DOHH2 (cell line): ENCODE data around the gene TBPL1.

Source experiments
- H3F3A ChIP-seq: fragments of 200-600 bp; sonication (generic), shearing (Covaris generic); 2 replicates; pipeline ENCODE4 v1.6.0; 2016; ENCODE audit warnings: antibody characterized with exemption, mild to moderate bottlenecking; ENCODE audit not compliant: control insufficient read depth, insufficient read depth
- H3K27ac ChIP-seq: fragments of 200-600 bp; sonication (generic); 2 replicates; pipeline ENCODE4 v1.5.1; 2014; ENCODE audit warnings: low read depth, mild to moderate bottlenecking, low read length, moderate library complexity
- H3K27me3 ChIP-seq: fragments of 200-600 bp; sonication (generic); 2 replicates; pipeline ENCODE4 v1.6.1; 2014; ENCODE audit warnings: mild to moderate bottlenecking, low read length, mixed read lengths; ENCODE audit not compliant: control insufficient read depth
- H3K36me3 ChIP-seq: fragments of 200-600 bp; sonication (generic); 2 replicates; pipeline ENCODE4 v1.6.1; 2014; ENCODE audit warnings: mild to moderate bottlenecking, low read length, moderate library complexity, mixed read lengths; ENCODE audit not compliant: control insufficient read depth
- H3K4me1 ChIP-seq: fragments of 200-600 bp; sonication (generic); 2 replicates; pipeline ENCODE4 v1.6.1; 2014; ENCODE audit warnings: mild to moderate bottlenecking, low read length, mixed read lengths; ENCODE audit not compliant: control insufficient read depth
- H3K4me2 ChIP-seq: fragments of 200-600 bp; sonication (generic); 2 replicates; pipeline ENCODE4 v1.6.0; 2014; ENCODE audit warnings: mild to moderate bottlenecking, low read length, moderate library complexity
- H3K4me3 ChIP-seq: fragments of 200-600 bp; sonication (generic); 2 replicates; pipeline ENCODE4 v1.5.1; 2014; ENCODE audit warnings: mild to moderate bottlenecking, low read length, mixed read lengths
- H3K79me2 ChIP-seq: fragments of 200-600 bp; sonication (generic); 2 replicates; pipeline ENCODE4 v1.6.1; 2014; ENCODE audit warnings: mild to moderate bottlenecking, low read length, mixed read lengths; ENCODE audit not compliant: control insufficient read depth
- H3K9me2 ChIP-seq: fragments of 200-600 bp; sonication (generic); replicated peaks from 2 replicates; pipeline ENCODE4 v1.6.1; 2014; ENCODE audit warnings: mild to moderate bottlenecking, low read length, mixed read lengths; ENCODE audit not compliant: control insufficient read depth
- H3K9me3 ChIP-seq: fragments of 200-600 bp; sonication (generic); 2 replicates; pipeline ENCODE4 v1.6.1; 2014; ENCODE audit warnings: antibody characterized with exemption, low read length, mixed read lengths; ENCODE audit not compliant: control insufficient read depth, insufficient read depth
- H4K20me1 ChIP-seq: fragments of 200-600 bp; sonication (generic); 2 replicates; pipeline ENCODE4 v1.6.0; 2014; ENCODE audit warnings: low read depth, mild to moderate bottlenecking, antibody characterized with exemption, low read length, moderate library complexity; ENCODE audit not compliant: control insufficient read depth, insufficient read depth
- CTCF ChIP-seq: fragments of 200-600 bp; sonication (generic); IDR thresholded peaks from one replicate; pipeline ENCODE4 v1.5.1; 2014; ENCODE audit warnings: antibody characterized with exemption, mild to moderate bottlenecking, low read depth, low read length; ENCODE audit not compliant: poor library complexity, severe bottlenecking
- EZH2phosphoT487 ChIP-seq: fragments of 200-600 bp; sonication (generic); IDR thresholded peaks from 2 replicates; pipeline ENCODE4 v1.6.1; 2017; ENCODE audit warnings: borderline replicate concordance, mild to moderate bottlenecking, antibody characterized with exemption, low read length, moderate library complexity, mixed read lengths

Gene TBPL1

GRCh38 chr6:134009876-134010275 lies 56.9 kb downstream of the TBPL1 start:
- no peaks in the 10 kb centered on the region for H3K9me2 ChIP-seq
- no peak overlapping the region for H3K4me2 ChIP-seq
- no peaks in the 10 kb centered on the region for H3K9me3 ChIP-seq
- no peaks in the 10 kb centered on the region for H4K20me1 ChIP-seq
- H3F3A ChIP-seq, result no peaks in the 10 kb centered on the region
- TF ChIP-seq EZH2phosphoT487, result no peak
- TF ChIP-seq CTCF, result no peak
- H3K27ac ChIP-seq, result no peak overlapping the region
- peaks cover 19% of the 10 kb centered on the region for H3K27me3 ChIP-seq
- H3K4me3 ChIP-seq, result no peak overlapping the region
- H3K36me3 ChIP-seq, result no peaks in the 10 kb centered on the region
- no peaks in the 10 kb centered on the region for H3K79me2 ChIP-seq
- no peaks in the 10 kb centered on the region for H3K4me1 ChIP-seq

- H3K27me3 ChIP-seq, result peaks cover 19% of the 10 kb centered on the region
- H3K4me3 ChIP-seq, result no peak overlapping the region
- no peaks in the 10 kb centered on the region for H3K9me3 ChIP-seq
- no peaks in the 10 kb centered on the region for H3F3A ChIP-seq
- H3K4me2 ChIP-seq, result no peak overlapping the region
- H3K27ac ChIP-seq, result no peak overlapping the region
- H4K20me1 ChIP-seq, result no peaks in the 10 kb centered on the region
- no peaks in the 10 kb centered on the region for H3K4me1 ChIP-seq
- no peaks in the 10 kb centered on the region for H3K79me2 ChIP-seq
- no peaks in the 10 kb centered on the region for H3K9me2 ChIP-seq
- no peaks in the 10 kb centered on the region for H3K36me3 ChIP-seq
- TF ChIP-seq CTCF, result no peak
- TF ChIP-seq EZH2phosphoT487, result no peak
These were observed 57.4 kb downstream of the TBPL1 start for GRCh38 chr6:134010400-134010799.

GRCh38 chr6:134010974-134011373 lies 58.0 kb downstream of the TBPL1 start:
- H3K4me3 ChIP-seq, result no peak overlapping the region
- no peaks in the 10 kb centered on the region for H4K20me1 ChIP-seq
- no peaks in the 10 kb centered on the region for H3K4me1 ChIP-seq
- no peaks in the 10 kb centered on the region for H3K9me2 ChIP-seq
- TF ChIP-seq EZH2phosphoT487 (no peak), CTCF (no peak)
- peaks cover 19% of the 10 kb centered on the region for H3K27me3 ChIP-seq
- H3K36me3 ChIP-seq, result no peaks in the 10 kb centered on the region
- no peaks in the 10 kb centered on the region for H3F3A ChIP-seq
- no peak overlapping the region for H3K27ac ChIP-seq
- no peaks in the 10 kb centered on the region for H3K79me2 ChIP-seq
- H3K4me2 ChIP-seq, result no peak overlapping the region
- H3K9me3 ChIP-seq, result no peaks in the 10 kb centered on the region

GRCh38 chr6:134014588-134015137 lies 61.6 kb downstream of the TBPL1 start:
- no peaks in the 10 kb centered on the region for H3K4me1 ChIP-seq
- no peaks in the 10 kb centered on the region for H4K20me1 ChIP-seq
- H3K27ac ChIP-seq, result no peak overlapping the region
- H3K79me2 ChIP-seq, result no peaks in the 10 kb centered on the region
- H3F3A ChIP-seq, result no peaks in the 10 kb centered on the region
- no peak overlapping the region for H3K4me3 ChIP-seq
- H3K9me2 ChIP-seq, result no peaks in the 10 kb centered on the region
- no peak overlapping the region for H3K4me2 ChIP-seq
- TF ChIP-seq EZH2phosphoT487 (no peak), CTCF (no peak)
- no peaks in the 10 kb centered on the region for H3K9me3 ChIP-seq
- H3K27me3 ChIP-seq, result peaks cover 13% of the 10 kb centered on the region
- no peaks in the 10 kb centered on the region for H3K36me3 ChIP-seq
